HL-60 (cell line): Measurements from ENCODE around the gene ASTN2.

Source experiments
- SPI1 ChIP-seq: IDR thresholded peaks from 2 replicates; pipeline ENCODE4 v1.6.1; 2012; ENCODE audit warnings: low read depth, mild to moderate bottlenecking, borderline replicate concordance
- TF ChIP-seq, protein P1 (sequence below): IDR thresholded peaks from one replicate; pipeline ENCODE4 v1.5.1; 2011; ENCODE audit warnings: low read length, control low read depth, inconsistent platforms; ENCODE audit not compliant: insufficient read depth

DNA sequence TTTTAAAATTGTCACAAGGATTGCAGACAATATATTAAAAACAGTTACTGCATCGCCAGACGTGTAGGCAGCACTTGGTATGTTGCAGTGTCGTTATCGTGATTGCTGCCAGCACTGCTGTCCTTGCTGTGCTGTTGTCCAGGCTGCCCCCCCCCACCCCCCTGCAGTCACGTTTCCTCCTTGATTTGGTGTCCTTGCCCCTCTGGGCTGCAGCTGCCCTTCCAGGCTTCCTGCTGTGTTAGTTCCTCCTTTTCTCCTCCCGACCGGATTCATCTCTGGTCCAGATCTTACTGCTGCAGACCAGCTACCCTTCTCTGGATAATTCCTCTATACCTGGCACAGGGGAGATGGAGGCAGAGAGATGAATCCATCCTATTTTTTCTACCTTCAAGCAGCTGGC is 428.8 kb downstream of the ASTN2 start:
- TF ChIP-seq, protein P1, sequence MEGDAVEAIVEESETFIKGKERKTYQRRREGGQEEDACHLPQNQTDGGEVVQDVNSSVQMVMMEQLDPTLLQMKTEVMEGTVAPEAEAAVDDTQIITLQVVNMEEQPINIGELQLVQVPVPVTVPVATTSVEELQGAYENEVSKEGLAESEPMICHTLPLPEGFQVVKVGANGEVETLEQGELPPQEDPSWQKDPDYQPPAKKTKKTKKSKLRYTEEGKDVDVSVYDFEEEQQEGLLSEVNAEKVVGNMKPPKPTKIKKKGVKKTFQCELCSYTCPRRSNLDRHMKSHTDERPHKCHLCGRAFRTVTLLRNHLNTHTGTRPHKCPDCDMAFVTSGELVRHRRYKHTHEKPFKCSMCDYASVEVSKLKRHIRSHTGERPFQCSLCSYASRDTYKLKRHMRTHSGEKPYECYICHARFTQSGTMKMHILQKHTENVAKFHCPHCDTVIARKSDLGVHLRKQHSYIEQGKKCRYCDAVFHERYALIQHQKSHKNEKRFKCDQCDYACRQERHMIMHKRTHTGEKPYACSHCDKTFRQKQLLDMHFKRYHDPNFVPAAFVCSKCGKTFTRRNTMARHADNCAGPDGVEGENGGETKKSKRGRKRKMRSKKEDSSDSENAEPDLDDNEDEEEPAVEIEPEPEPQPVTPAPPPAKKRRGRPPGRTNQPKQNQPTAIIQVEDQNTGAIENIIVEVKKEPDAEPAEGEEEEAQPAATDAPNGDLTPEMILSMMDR: no peak
- no peak for TF ChIP-seq SPI1
